HPDE6-E6E7 (cell line): ENCODE measurements around the gene OR6P1.

Experiments used
- DNase-seq: peaks from one replicate; pipeline ENCODE4 v3.0.0; 2011; ENCODE audit warnings: missing footprints; ENCODE audit errors: extremely low spot score

OR6P1 gene, protein sequence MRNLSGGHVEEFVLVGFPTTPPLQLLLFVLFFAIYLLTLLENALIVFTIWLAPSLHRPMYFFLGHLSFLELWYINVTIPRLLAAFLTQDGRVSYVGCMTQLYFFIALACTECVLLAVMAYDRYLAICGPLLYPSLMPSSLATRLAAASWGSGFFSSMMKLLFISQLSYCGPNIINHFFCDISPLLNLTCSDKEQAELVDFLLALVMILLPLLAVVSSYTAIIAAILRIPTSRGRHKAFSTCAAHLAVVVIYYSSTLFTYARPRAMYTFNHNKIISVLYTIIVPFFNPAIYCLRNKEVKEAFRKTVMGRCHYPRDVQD

DNA sequence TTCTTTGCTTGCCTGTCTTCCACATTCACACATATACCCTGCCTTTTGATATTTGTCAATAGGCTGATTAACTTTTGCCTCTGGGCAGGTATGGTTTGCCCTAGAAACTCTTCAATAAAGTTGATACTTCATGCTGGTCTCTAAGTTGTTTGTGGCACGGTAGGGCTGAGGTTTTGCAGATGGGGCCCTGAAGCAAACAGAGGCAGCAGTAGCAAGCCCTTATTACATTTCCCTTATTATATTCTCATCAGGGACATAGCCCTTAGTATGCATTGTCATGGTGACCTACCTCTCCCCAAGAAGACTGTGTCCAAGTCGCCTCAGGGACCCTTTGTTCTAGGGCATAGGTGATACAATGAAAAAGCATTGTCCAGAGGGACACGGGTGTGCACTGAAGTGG lies at the start of gene OR6P1:
Gene OR6P1, minus strand, starts transcription at position 101 of the 400 bp plus-strand sequence. CDS start 6,976 bp downstream, outside the sequence.
- no peak for DNase-seq

GRCh38 chr1:158613764-158614163 lies 43.4 kb upstream of the OR6P1 start:
- DNase-seq: no peak

GRCh38 chr1:158611916-158612315 lies 41.5 kb upstream of the OR6P1 start:
- no peak for DNase-seq

DNA sequence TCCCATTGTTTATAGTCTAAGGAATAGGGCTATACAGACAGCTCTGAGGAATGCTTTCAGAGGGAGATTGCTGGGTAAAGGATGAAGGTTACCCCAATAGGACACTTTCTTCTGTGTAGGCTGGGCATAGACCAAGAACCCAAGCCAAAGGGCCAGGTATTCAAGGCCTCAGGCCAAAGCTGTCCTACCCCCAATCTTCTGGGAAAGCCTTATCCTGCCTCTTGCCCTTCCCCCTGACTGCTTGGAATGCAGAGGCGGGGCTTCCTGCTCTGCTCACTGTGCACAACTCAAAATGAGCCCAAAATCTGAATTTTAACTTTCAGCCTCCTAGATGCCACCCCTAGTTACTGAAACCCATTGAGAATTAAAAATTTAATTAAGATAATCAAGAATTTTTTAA lies 36.9 kb upstream of the OR6P1 start:
- DNase-seq: no peak

DNA sequence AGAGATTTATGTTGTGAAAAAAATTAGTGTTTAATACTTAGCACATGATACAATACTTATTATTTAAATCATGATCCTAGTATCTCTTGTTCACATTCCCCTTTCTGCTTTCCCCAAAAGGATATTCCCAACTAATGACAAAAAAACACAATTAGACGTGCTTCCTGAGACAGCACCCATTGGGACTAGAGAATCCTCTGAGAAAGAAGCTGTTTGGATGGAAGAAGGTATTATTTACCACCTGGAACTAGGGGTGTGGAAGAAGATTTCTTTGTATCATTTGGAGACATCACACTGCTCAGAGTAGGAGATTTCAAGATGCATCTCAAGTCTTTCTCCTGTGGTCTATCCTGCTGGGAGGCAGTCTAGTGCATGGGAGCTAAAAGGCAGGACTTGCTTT lies 34.6 kb upstream of the OR6P1 start, which contains the start of gene OR10Z1:
Gene OR10Z1, plus strand, starts transcription at position 301 of the 400 bp plus-strand sequence. CDS start 1,171 bp downstream, outside the sequence.
- no peak for DNase-seq

DNA sequence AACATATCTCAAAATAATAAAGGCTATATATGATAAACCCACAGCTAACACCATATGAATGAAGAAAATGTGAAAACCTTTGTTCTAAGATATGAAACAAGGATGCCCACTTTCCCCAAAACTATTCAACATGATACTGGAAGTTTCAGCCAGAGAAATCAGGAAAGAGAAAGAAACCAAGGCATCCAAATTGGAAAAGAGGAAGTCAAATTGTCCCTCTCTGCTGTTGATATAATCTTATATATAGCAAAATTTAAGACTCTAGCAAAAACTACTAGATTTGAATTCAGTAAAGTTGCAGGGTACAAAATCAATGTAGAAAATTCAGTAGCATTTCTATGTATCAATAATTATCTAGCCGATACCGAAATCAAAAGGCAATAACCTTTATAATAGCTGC lies 30.4 kb upstream of the OR6P1 start:
- no peak for DNase-seq

DNA sequence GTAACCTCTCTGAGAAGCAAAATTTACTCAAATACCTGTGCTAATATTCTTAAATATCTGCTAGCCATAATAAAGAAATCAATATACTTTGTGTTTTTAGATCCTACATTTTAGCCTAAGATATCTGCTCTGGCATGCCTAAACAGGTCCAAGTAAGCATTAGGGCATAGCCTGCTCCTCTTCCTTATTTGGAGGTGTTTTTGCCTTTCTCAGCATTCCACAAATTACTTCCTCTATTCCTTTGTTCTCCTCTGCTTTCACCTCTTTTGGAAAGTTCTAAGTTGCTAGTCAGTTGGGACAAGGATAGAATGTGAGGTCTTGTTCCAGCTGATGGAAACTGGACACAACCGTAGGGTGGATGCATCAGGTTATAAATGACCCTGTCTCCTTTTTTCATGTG lies 16.6 kb upstream of the OR6P1 start:
- no peak for DNase-seq

DNA sequence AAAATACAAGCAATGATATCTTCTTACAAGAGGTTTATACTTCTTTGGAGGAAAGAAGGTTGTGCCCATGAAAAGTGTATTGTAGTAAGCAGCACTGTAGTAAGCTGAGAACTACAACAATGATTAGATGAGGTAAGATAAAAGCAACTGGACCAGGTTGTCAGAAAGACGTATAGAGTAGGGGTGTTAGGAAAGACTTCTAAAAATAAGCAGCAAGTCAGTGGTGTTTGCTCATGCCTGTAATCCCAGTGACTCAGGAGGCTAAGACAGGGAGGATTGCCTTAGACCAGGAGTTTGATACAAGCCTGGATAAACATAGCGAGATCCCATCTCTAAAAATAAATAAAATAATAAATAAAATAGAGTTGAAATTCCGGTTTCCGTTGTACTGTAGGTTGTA lies 13.6 kb upstream of the OR6P1 start:
- DNase-seq: no peak

DNA sequence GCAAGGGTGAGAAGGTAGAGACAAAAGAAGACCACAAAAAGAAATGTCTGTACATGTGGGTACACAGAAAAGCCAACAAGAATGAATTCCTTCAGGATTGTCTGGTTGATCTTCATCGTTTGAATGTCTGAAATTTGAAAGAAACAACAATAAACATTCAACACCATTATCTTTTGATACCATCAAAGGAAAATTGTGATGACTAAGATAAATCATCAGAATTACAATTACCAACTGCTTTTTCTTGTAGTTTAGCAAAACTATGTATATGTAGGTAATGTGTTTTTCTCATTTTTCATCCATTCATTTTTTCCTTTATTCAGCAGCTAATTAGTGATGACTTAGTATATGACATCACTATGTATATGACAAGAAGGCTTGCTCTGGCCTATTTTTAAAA lies 9.4 kb upstream of the OR6P1 start, which contains the start of gene OR10X1:
Gene OR10X1, minus strand, starts transcription at position 167 of the 400 bp plus-strand sequence. Its CDS starts 0 bp downstream, at position 167.
- DNase-seq: no peak

- no peak for DNase-seq
Observed at GRCh38 chr1:158577561-158577960, 7.2 kb upstream of the OR6P1 start.

DNA sequence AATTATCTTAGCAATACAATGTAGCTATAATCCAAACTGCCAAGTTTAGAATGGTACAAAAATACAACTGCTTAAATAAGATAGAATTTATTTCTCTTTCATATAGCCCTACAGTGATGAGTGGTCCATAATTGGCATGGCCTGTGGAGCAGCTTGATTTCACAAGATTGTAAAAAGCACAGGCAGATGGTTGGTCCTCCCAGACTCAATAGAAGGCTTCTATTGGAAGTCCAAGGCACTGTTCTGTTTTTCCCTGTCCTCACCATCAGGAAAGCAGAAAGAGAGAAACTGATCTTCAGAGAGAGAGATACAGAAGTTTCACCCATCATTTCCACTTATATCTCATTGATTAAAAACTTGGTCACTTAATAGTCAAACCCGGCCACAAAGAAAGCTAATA lies 1.8 kb upstream of the OR6P1 start:
- DNase-seq: no peak

GRCh38 chr1:158564608-158565007 lies 5.8 kb downstream of the OR6P1 start:
- DNase-seq: no peak

DNA sequence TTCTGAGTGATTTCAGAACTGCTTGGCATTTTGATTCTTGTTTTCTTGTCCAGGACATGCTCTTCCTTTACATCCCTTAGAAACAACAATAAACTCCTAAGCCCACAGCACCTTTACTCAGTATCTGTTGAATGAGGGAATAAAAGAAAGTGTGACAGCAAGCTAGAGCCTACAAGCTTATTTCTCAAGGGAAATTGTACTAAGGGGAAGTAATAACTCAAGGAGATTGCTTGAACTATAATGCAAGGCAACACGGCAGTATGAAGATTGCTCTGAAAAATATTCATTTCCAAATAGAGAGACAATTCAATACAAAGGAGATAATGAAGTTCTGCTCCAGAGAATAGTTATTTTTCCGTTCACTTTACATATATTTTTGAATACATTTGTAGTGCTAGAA lies 6.5 kb downstream of the OR6P1 start:
- no peak for DNase-seq

DNA sequence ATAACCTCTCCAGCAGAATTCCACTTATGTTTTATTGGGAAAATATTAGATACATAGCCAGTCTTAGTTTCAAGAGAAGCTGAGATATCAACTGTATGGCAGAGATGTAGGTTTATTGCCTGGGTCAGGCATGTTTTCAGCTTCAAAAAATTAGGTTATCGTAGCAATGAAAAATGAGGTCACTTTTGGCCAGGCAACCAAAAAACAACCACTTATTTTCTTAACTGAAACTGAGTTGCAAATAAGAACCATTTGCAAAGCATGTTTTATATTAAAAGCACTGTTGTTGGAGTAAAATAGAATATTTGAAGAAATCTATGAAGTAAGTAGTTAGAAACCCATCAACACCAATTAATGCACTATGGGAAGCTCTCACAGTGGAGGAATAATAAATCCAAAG lies 10.7 kb downstream of the OR6P1 start:
- no peak for DNase-seq

GRCh38 chr1:158554352-158554751 lies 16.0 kb downstream of the OR6P1 start, which contains the start of gene OR6Y1:
Gene OR6Y1, minus strand, starts transcription at chr1:158554405. Its CDS starts 6,300 bp downstream, at chr1:158548105.
- DNase-seq: no peak

GRCh38 chr1:158552296-158552695 lies 18.1 kb downstream of the OR6P1 start:
- no peak for DNase-seq

GRCh38 chr1:158547533-158547932 lies 22.8 kb downstream of the OR6P1 start:
- DNase-seq: no peak

- DNase-seq: no peak
Observed at GRCh38 chr1:158537609-158538008, 32.8 kb downstream of the OR6P1 start.

GRCh38 chr1:158534496-158534895 lies 35.9 kb downstream of the OR6P1 start:
- DNase-seq: no peak

GRCh38 chr1:158527190-158527815 lies 43.1 kb downstream of the OR6P1 start:
- no peak for DNase-seq

DNA sequence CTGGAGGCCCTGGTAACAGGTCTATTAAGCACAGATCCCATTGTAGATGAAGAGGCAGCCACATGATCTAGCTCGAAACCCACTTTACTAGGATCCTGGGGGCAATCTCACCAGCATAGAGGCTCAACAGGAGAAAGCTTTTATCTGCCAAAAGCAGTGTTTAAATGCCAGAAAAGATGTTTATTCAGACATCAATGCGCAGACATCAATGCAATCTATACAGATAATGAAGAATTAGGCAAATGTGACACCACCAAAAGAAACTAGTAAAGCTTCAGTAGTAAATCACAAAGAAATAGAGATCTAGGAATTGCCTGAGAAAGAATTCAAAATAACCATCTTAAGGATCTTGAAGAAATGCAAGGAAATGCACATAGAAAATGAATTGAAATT lies 48.7 kb downstream of the OR6P1 start:
- DNase-seq: no peak

- no peak for DNase-seq
Observed at GRCh38 chr1:158520955-158521665, 49.3 kb downstream of the OR6P1 start.

- DNase-seq: no peak
Observed at GRCh38 chr1:158520021-158520420, 50.4 kb downstream of the OR6P1 start.
